Endothelial cell (in vitro differentiated cells): Measurements from ENCODE around the gene KCNQ1. TPM values are rescaled to one million over a fixed set of nuclear protein-coding genes. Genes with fewer than 3 reads are reported as not detected.
A peak's percentile ranks its signal among the peaks of the same experiment; 100 is the strongest.

ENCODE experiments used
- DNase-seq: peaks from one replicate; pipeline ENCODE4 v3.0.0; 2021; ENCODE audit warnings: low spot score
- H3K27ac Mint-ChIP-seq: one replicate; pipeline ENCODE4 v1.8.0; 2021; ENCODE audit warnings: mixed read lengths, inconsistent platforms; ENCODE audit not compliant: unreplicated experiment
- H3K27me3 Mint-ChIP-seq: one replicate; pipeline ENCODE4 v1.8.0; 2021; ENCODE audit warnings: mild to moderate bottlenecking, moderate library complexity, mixed read lengths, inconsistent platforms; ENCODE audit not compliant: unreplicated experiment
- H3K36me3 Mint-ChIP-seq: one replicate; pipeline ENCODE4 v1.8.0; 2021; ENCODE audit warnings: mild to moderate bottlenecking, low read depth, mixed read lengths, inconsistent platforms; ENCODE audit not compliant: unreplicated experiment
- H3K4me1 Mint-ChIP-seq: one replicate; pipeline ENCODE4 v1.8.0; 2021; ENCODE audit warnings: mild to moderate bottlenecking, mixed read lengths, inconsistent platforms; ENCODE audit not compliant: unreplicated experiment
- H3K4me3 Mint-ChIP-seq: one replicate; pipeline ENCODE4 v1.8.0; 2021; ENCODE audit warnings: mild to moderate bottlenecking, mixed read lengths, inconsistent platforms; ENCODE audit not compliant: unreplicated experiment
- H3K9me3 Mint-ChIP-seq: one replicate; pipeline ENCODE4 v1.8.0; 2021; ENCODE audit warnings: mixed read lengths, inconsistent platforms; ENCODE audit not compliant: unreplicated experiment
- CTCF ChIP-seq: fragments of 200-600 bp; sonication (generic); IDR thresholded peaks from one replicate; pipeline ENCODE4 v1.5.0; 2021; ENCODE audit warnings: antibody characterized with exemption; ENCODE audit not compliant: unreplicated experiment
- total RNA-seq: library from RNA; stranded (reverse); fragmentation: NEBNext Ultra II Directional; extraction: Animal tissue kit (Norgen Biotek cat#: 25700); gene quantifications from one replicate; pipeline ENCODE4 v1.2.1, GENCODE V29; 2021; ENCODE audit not compliant: unreplicated experiment

KCNQ1 gene
- total RNA-seq, 1 donor from 2014 or later: 35.3 TPM

DNA sequence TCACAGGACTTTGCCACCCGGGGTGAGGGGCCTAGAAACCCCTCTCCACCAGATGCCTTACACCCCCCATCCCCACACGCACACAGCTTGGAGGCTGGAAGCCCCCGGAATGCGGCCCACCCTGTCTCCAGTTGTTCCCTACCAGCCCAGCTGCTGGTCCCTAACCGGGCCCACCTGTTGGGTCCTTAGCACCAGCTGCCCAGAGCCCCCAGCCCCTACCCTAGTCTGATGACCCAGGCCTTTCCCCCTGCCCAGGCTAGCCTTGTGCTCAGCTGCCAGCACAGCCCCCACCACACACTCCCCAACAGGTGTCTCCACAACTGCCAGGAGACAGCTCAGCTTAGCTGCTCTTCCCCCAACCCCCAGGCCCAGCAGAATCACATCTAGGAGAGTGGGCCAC is 373.7 kb downstream of the KCNQ1 start:
- Mint-ChIP-seq H3K9me3 (peaks cover 11% of the 10 kb centered on the region), H3K27me3 (peaks cover 20% of the 10 kb centered on the region), H3K4me1 (peaks cover 4% of the 10 kb centered on the region), H3K4me3 (no peak overlapping the region), H3K27ac (no peak overlapping the region), H3K36me3 (peaks cover 32% of the 10 kb centered on the region)
- no peak for DNase-seq
- no peak for TF ChIP-seq CTCF

DNA sequence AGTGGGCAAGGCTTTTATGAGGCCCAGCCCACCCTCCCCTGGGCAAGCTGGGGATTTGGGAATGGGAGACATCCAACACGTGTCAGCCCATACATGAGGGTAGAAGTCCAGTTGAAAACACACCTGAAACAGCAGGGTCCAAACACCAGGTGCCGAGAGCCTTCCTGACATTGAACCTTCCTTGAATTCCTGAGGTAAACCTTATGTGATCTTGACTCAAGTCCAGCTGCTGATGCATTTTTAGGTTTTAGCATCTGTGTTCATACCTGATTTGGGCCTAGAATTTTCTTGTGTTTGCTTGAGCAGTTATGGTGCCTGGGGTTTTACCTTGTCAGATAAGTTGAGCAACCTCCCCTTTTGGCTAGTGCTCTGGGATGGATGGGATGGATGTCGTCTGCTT is 374.5 kb downstream of the KCNQ1 start:
- no peak for DNase-seq
- Mint-ChIP-seq H3K27me3 (peaks cover 16% of the 10 kb centered on the region), H3K4me3 (no peak overlapping the region), H3K27ac (no peak overlapping the region), H3K9me3 (peaks cover 11% of the 10 kb centered on the region), H3K4me1 (peaks cover 4% of the 10 kb centered on the region), H3K36me3 (peaks cover 29% of the 10 kb centered on the region)
- TF ChIP-seq CTCF: no peak

GRCh38 chr11:2820976-2821375 is 376.2 kb downstream of the KCNQ1 start:
- Mint-ChIP-seq H3K27ac (no peak overlapping the region), H3K27me3 (peaks cover 21% of the 10 kb centered on the region), H3K9me3 (peaks cover 11% of the 10 kb centered on the region), H3K36me3 (peaks cover 25% of the 10 kb centered on the region), H3K4me1 (peaks cover 9% of the 10 kb centered on the region), H3K4me3 (no peak overlapping the region)
- no peak for TF ChIP-seq CTCF
- DNase-seq: no peak

DNA sequence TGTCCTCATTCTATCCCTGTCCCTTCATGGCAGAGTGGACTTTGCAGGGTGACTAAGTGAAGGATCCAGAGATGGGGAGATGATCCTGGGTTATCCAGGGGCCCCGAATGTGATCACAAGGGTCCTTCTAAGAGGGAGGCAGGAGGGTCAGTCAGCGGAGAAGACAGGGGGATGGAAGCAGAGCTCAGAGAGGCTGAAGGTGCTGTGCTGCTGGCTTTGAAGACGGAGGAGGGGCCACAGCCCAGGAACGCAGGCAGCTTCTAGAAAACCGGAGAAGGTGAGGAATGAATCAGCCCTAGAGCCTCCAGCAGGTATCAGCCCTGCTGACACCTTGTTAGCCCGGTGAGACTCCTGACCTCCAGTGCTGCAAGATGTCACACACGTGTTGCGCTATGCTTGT is 377.1 kb downstream of the KCNQ1 start:
- H3K4me1 Mint-ChIP-seq: peaks cover 9% of the 10 kb centered on the region
- peaks cover 22% of the 10 kb centered on the region for H3K36me3 Mint-ChIP-seq
- TF ChIP-seq CTCF: no peak
- DNase-seq: no peak
- H3K27me3 Mint-ChIP-seq: peaks cover 21% of the 10 kb centered on the region
- H3K9me3 Mint-ChIP-seq: peaks cover 11% of the 10 kb centered on the region
- H3K4me3 Mint-ChIP-seq: no peak overlapping the region
- H3K27ac Mint-ChIP-seq: no peak overlapping the region

- H3K9me3 Mint-ChIP-seq: peaks cover 28% of the 10 kb centered on the region
- peak overlapping the region; percentile 59 for H3K27ac Mint-ChIP-seq
- peaks cover 21% of the 10 kb centered on the region for H3K27me3 Mint-ChIP-seq
- H3K4me3 Mint-ChIP-seq: no peak overlapping the region
- peaks cover 46% of the 10 kb centered on the region for H3K36me3 Mint-ChIP-seq
- TF ChIP-seq CTCF: no peak
- DNase-seq: no peak
- peaks cover 9% of the 10 kb centered on the region for H3K4me1 Mint-ChIP-seq
Observed at GRCh38 chr11:2824851-2825250, 380.0 kb downstream of the KCNQ1 start.
